H9 (cell line): Measurements from ENCODE around the gene ALPG. TPM values are rescaled to one million over a fixed set of nuclear protein-coding genes. Genes with fewer than 3 reads are reported as not detected.

Source experiments
- DNase-seq: peaks from one replicate; pipeline ENCODE4 v3.0.0-alpha.2; 2017
- H2AFZ ChIP-seq: one replicate; pipeline ENCODE4 v1.6.1; 2013; ENCODE audit warnings: mild to moderate bottlenecking, low read length, control low read depth, moderate library complexity
- H2AK5ac ChIP-seq: 2 replicates; pipeline ENCODE4 v1.6.1; 2013; ENCODE audit warnings: low read length, control low read depth, mixed read lengths; ENCODE audit not compliant: insufficient read length
- H2BK120ac ChIP-seq: one replicate; pipeline ENCODE4 v1.6.1; 2013; ENCODE audit warnings: low read depth, mild to moderate bottlenecking, low read length, control low read depth, inconsistent platforms; ENCODE audit not compliant: poor library complexity, severe bottlenecking
- H2BK12ac ChIP-seq: 2 replicates; pipeline ENCODE4 v1.6.1; 2013; ENCODE audit warnings: low read length, control low read depth, mixed read lengths, low read depth; ENCODE audit not compliant: insufficient read length
- H2BK15ac ChIP-seq: 2 replicates; pipeline ENCODE4 v1.6.1; 2013; ENCODE audit warnings: low read depth, low read length, control low read depth
- H2BK20ac ChIP-seq: one replicate; pipeline ENCODE4 v1.6.1; 2013; ENCODE audit warnings: low read depth, mild to moderate bottlenecking, low read length, control low read depth, inconsistent platforms; ENCODE audit not compliant: poor library complexity, severe bottlenecking
- H2BK5ac ChIP-seq: 2 replicates; pipeline ENCODE4 v1.6.1; 2013; ENCODE audit warnings: low read length, control low read depth, mixed read lengths; ENCODE audit not compliant: insufficient read length
- H3K14ac ChIP-seq: 2 replicates; pipeline ENCODE4 v1.6.1; 2013; ENCODE audit warnings: low read length, control low read depth; ENCODE audit not compliant: insufficient read depth
- H3K18ac ChIP-seq: 2 replicates; pipeline ENCODE4 v1.6.1; 2013; ENCODE audit warnings: low read depth, mild to moderate bottlenecking, mixed read lengths, low read length, control low read depth; ENCODE audit not compliant: insufficient read length
- H3K23ac ChIP-seq: 2 replicates; pipeline ENCODE4 v1.6.1; 2013; ENCODE audit warnings: low read length, control low read depth, mixed read lengths, low read depth; ENCODE audit not compliant: insufficient read length
- H3K23me2 ChIP-seq: 2 replicates; pipeline ENCODE4 v1.6.1; 2013; ENCODE audit warnings: low read depth, mild to moderate bottlenecking, mixed read lengths, low read length, control low read depth; ENCODE audit not compliant: insufficient read length, poor library complexity, severe bottlenecking
- H3K27ac ChIP-seq: 2 replicates; pipeline ENCODE4 v1.5.1; 2013; ENCODE audit warnings: low read length, control low read depth, mixed read lengths, low read depth; ENCODE audit not compliant: insufficient read length
- H3K27me3 ChIP-seq: 2 replicates; pipeline ENCODE4 v1.6.1; 2013; ENCODE audit warnings: low read length, control low read depth, inconsistent platforms; ENCODE audit not compliant: insufficient read depth
- H3K4ac ChIP-seq: 2 replicates; pipeline ENCODE4 v1.6.1; 2013; ENCODE audit warnings: low read depth, mild to moderate bottlenecking, control low read depth, inconsistent platforms, low read length, moderate library complexity
- H3K4me1 ChIP-seq: 2 replicates; pipeline ENCODE4 v1.6.1; 2013; ENCODE audit warnings: low read length, control low read depth, inconsistent platforms; ENCODE audit not compliant: insufficient read depth
- H3K4me2 ChIP-seq: 2 replicates; pipeline ENCODE4 v1.6.1; 2013; ENCODE audit warnings: low read length, control low read depth, mixed read lengths; ENCODE audit not compliant: insufficient read length, insufficient read depth
- H3K56ac ChIP-seq: 2 replicates; pipeline ENCODE4 v1.6.1; 2013; ENCODE audit warnings: low read depth, mild to moderate bottlenecking, mixed read lengths, low read length, control low read depth; ENCODE audit not compliant: insufficient read length
- H3K79me1 ChIP-seq: 2 replicates; pipeline ENCODE4 v1.6.1; 2013; ENCODE audit warnings: low read depth, mild to moderate bottlenecking, moderate library complexity, low read length, control low read depth, inconsistent platforms; ENCODE audit not compliant: insufficient read depth, poor library complexity, severe bottlenecking
- H3K79me2 ChIP-seq: 2 replicates; pipeline ENCODE4 v1.6.1; 2013; ENCODE audit warnings: low read length, control low read depth, inconsistent platforms; ENCODE audit not compliant: insufficient read depth
- H3K9ac ChIP-seq: 2 replicates; pipeline ENCODE4 v1.6.1; 2013; ENCODE audit warnings: low read length, control low read depth, mixed read lengths; ENCODE audit not compliant: insufficient read length; ENCODE audit errors: extremely low read depth
- H3K9me3 ChIP-seq: one replicate; pipeline ENCODE4 v1.6.1; 2013; ENCODE audit warnings: low read depth, low read length, inconsistent platforms; ENCODE audit not compliant: control insufficient read depth
- H3T11ph ChIP-seq: one replicate; pipeline ENCODE4 v1.6.1; 2013; ENCODE audit warnings: mild to moderate bottlenecking, low read length, control low read depth, inconsistent platforms
- H4K20me1 ChIP-seq: one replicate; pipeline ENCODE4 v1.6.1; 2013; ENCODE audit not compliant: control insufficient read depth, insufficient read length, insufficient read depth
- H4K5ac ChIP-seq: 2 replicates; pipeline ENCODE4 v1.6.1; 2013; ENCODE audit warnings: low read depth, mild to moderate bottlenecking, mixed read lengths, low read length, control low read depth; ENCODE audit not compliant: insufficient read length
- H4K8ac ChIP-seq: replicated peaks from 2 replicates; pipeline ENCODE4 v1.6.1; 2013; ENCODE audit warnings: low read length, control low read depth, mixed read lengths, low read depth; ENCODE audit not compliant: insufficient read length
- H4K91ac ChIP-seq: 2 replicates; pipeline ENCODE4 v1.6.1; 2013; ENCODE audit warnings: low read depth, mild to moderate bottlenecking, moderate library complexity, mixed read lengths, low read length, control low read depth; ENCODE audit not compliant: insufficient read length
- H3K27ac Mint-ChIP-seq, 3 experiments: 2 replicates in 2 of 3; 3 replicates in 1 of 3; pipeline ENCODE4 v1.8.0; 2020 to 2021; ENCODE audit warnings: mixed read lengths in 3 of 3, mild to moderate bottlenecking in 1 of 3, moderate library complexity in 1 of 3
- H3K27me3 Mint-ChIP-seq: 2 replicates; pipeline ENCODE4 v1.8.0; 2021; ENCODE audit warnings: low read depth, mild to moderate bottlenecking, moderate library complexity, mixed read lengths
- H3K36me3 Mint-ChIP-seq, 3 experiments: 2 replicates in 2 of 3; 3 replicates in 1 of 3; pipeline ENCODE4 v1.8.0; 2020 to 2021; ENCODE audit warnings: low read depth in 3 of 3, mixed read lengths in 3 of 3; ENCODE audit not compliant: insufficient read depth in 1 of 3
- H3K4me1 Mint-ChIP-seq, 2 experiments: 2 replicates each; pipeline ENCODE4 v1.8.0; 2020; ENCODE audit warnings: mixed read lengths in 2 of 2
- H3K4me3 Mint-ChIP-seq, 2 experiments: 2 replicates in 1 of 2; 3 replicates in 1 of 2; pipeline ENCODE4 v1.8.0; 2020 to 2021; ENCODE audit warnings: mild to moderate bottlenecking in 2 of 2, mixed read lengths in 2 of 2, moderate library complexity in 1 of 2
- H3K9me3 Mint-ChIP-seq, 2 experiments: 2 replicates in 1 of 2; 3 replicates in 1 of 2; pipeline ENCODE4 v1.8.0; 2020; ENCODE audit warnings: mild to moderate bottlenecking in 2 of 2, mixed read lengths in 2 of 2, moderate library complexity in 1 of 2
- WGBS: extraction: QIAGEN DNeasy Blood & Tissue Kit; methylation state at CpG from one replicate; pipeline ENCODE4 v1.1.7; 2013; ENCODE audit warnings: missing lambda C conversion rate, low lambda C conversion rate, mixed read lengths; ENCODE audit not compliant: insufficient read length; ENCODE audit errors: extremely low coverage; 5-methylcytosine and 5-hydroxymethylcytosine counted together
- total RNA-seq: library from RNA; stranded (reverse); gene quantifications from 2 replicates; pipeline ENCODE4 v1.2.1, GENCODE V29; 2021
- TF ChIP-seq, protein P1 (sequence below): fragments of 200-600 bp; sonication (generic); conservative IDR thresholded peaks from 3 replicates; pipeline ENCODE4 v1.8.0; 2021; ENCODE audit warnings: antibody characterized with exemption, mild to moderate bottlenecking

Gene ALPG
- total RNA-seq, 1 experiment from 2014 or later, result 1.3 TPM

GRCh38 chr2:232368311-232368731, 38.3 kb upstream of the ALPG start:
- no peak overlapping the region for H2BK5ac ChIP-seq
- H3K14ac ChIP-seq, result no peak overlapping the region; the same call in 1 of the 2 replicates
- H3K27ac ChIP-seq, result no peak overlapping the region
- H3T11ph ChIP-seq, result no peak overlapping the region
- no peak overlapping the region for H2BK20ac ChIP-seq
- H3K4me3 Mint-ChIP-seq, result no peak overlapping the region
- no peak overlapping the region for H4K91ac ChIP-seq
- no peak overlapping the region for H2BK120ac ChIP-seq
- H2AFZ ChIP-seq, result no peak overlapping the region
- no peaks in the 10 kb centered on the region for H3K27me3 ChIP-seq
- no peak overlapping the region for H4K5ac ChIP-seq
- no peak overlapping the region for H3K27ac Mint-ChIP-seq
- peak; percentile 59 for DNase-seq
- no CpG with 5 or more reads among the region's 15 CpGs for WGBS
- H2BK15ac ChIP-seq, result no peak overlapping the region
- no peak overlapping the region for H3K18ac ChIP-seq
- H3K9me3 ChIP-seq, result no peaks in the 10 kb centered on the region
- H3K23me2 ChIP-seq, result no peaks in the 10 kb centered on the region
- H3K9me3 Mint-ChIP-seq, result no peaks in the 10 kb centered on the region
- no peak overlapping the region for H3K23ac ChIP-seq
- H3K79me2 ChIP-seq, result no peaks in the 10 kb centered on the region
- peaks cover 12 to 35% of the 10 kb centered on the region in 2 experiments for H3K4me1 Mint-ChIP-seq
- H2BK12ac ChIP-seq, result no peak overlapping the region
- H3K79me1 ChIP-seq, result no peaks in the 10 kb centered on the region
- H3K4ac ChIP-seq, result no peak overlapping the region
- no peaks in the 10 kb centered on the region for H4K20me1 ChIP-seq
- no peak overlapping the region for H3K9ac ChIP-seq
- H2AK5ac ChIP-seq, result no peak overlapping the region
- no peak overlapping the region for H3K56ac ChIP-seq
- TF ChIP-seq, protein P1, sequence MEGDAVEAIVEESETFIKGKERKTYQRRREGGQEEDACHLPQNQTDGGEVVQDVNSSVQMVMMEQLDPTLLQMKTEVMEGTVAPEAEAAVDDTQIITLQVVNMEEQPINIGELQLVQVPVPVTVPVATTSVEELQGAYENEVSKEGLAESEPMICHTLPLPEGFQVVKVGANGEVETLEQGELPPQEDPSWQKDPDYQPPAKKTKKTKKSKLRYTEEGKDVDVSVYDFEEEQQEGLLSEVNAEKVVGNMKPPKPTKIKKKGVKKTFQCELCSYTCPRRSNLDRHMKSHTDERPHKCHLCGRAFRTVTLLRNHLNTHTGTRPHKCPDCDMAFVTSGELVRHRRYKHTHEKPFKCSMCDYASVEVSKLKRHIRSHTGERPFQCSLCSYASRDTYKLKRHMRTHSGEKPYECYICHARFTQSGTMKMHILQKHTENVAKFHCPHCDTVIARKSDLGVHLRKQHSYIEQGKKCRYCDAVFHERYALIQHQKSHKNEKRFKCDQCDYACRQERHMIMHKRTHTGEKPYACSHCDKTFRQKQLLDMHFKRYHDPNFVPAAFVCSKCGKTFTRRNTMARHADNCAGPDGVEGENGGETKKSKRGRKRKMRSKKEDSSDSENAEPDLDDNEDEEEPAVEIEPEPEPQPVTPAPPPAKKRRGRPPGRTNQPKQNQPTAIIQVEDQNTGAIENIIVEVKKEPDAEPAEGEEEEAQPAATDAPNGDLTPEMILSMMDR, result no peak
- no peaks in the 10 kb centered on the region for H3K4me1 ChIP-seq
- no peak overlapping the region for H3K4me2 ChIP-seq
- H4K8ac ChIP-seq, result no peak overlapping the region
- H3K36me3 Mint-ChIP-seq, result no peaks in the 10 kb centered on the region; a peak in 2 of 7 replicates
- peaks cover 4% of the 10 kb centered on the region; the same call in 1 of the 2 replicates for H3K27me3 Mint-ChIP-seq
